Transverse colon (tissue), 4 donors: ENCODE results near the gene HSD17B8. TPM values are rescaled to one million over a fixed set of nuclear protein-coding genes. Genes with fewer than 3 reads are reported as not detected.

Experiments
- DNase-seq: peaks from one replicate; pipeline ENCODE4 v3.0.0-alpha.2; 2019
- H3K27ac ChIP-seq, 4 donors: fragments of 200-600 bp; sonication (generic); 2 replicates each; pipeline ENCODE4 v1.5.1; 2016 to 2018; ENCODE audit warnings: inconsistent platforms in 4 of 4
- H3K27me3 ChIP-seq: fragments of 200-600 bp; sonication (generic); 2 replicates; pipeline ENCODE4 v1.5.1; 2017; ENCODE audit warnings: inconsistent platforms
- H3K36me3 ChIP-seq, 4 donors: fragments of 200-600 bp; sonication (generic); 2 replicates each; pipeline ENCODE4 v1.5.1; 2017 to 2019; ENCODE audit warnings: inconsistent platforms in 4 of 4
- H3K4me1 ChIP-seq, 4 donors: fragments of 200-600 bp; sonication (generic); 2 replicates each; pipeline ENCODE4 v1.5.1; 2017 to 2020; ENCODE audit warnings: inconsistent platforms in 4 of 4
- H3K4me3 ChIP-seq, 4 donors: fragments of 200-600 bp; sonication (generic); 1 replicate in 1 of 4; 2 replicates in 3 of 4; pipeline versions ENCODE4 v1.5.1 to v1.6.1; 2017 to 2019; ENCODE audit warnings: inconsistent platforms in 4 of 4
- H3K9me3 ChIP-seq, 2 donors: fragments of 200-600 bp; sonication (generic); 2 replicates each; pipeline ENCODE4 v1.5.1; 2017 to 2019; ENCODE audit warnings: inconsistent platforms in 2 of 2
- EP300 ChIP-seq: sonication (generic); formaldehyde crosslinking; IDR thresholded peaks from one replicate; pipeline ENCODE4 v1.6.1; 2017; ENCODE audit warnings: antibody characterized with exemption, low read depth
- POLR2A ChIP-seq: fragments of 450-650 bp; IDR thresholded peaks from one replicate; pipeline ENCODE4 v1.6.1; 2016; ENCODE audit warnings: antibody characterized with exemption, mild to moderate bottlenecking, moderate library complexity
- POLR2AphosphoS5 ChIP-seq, 3 donors: sonication (generic); formaldehyde crosslinking; IDR thresholded peaks; one replicate each; pipeline ENCODE4 v1.6.1; 2016; ENCODE audit warnings: antibody characterized with exemption in 3 of 3
- WGBS, 2 donors: methylation state at CpG; one replicate each; pipeline ENCODE4 v1.1.5; 2018; ENCODE audit warnings: low coverage in 1 of 2; 5-methylcytosine and 5-hydroxymethylcytosine counted together
- in situ Hi-C, 4 donors: fragments of 200-750 bp; cut with MboI; loops; one replicate each; pipeline versions ENCODE4 v1.15.0 to v1.15.1; 2017; ENCODE audit warnings: low sequenced_read_pairs in 3 of 4, low pct_ligation_motif_present in 1 of 4, low pct_unique_long_range_greater_than_20kb in 1 of 4
- intact Hi-C: fragments of 100-400 bp; cut with DNase I; formaldehyde crosslinking; loops from one replicate; pipeline ENCODE4 v1.15.1; 2023; ENCODE audit warnings: low total_unique reads
- total RNA-seq, 4 donors: library from RNA; depleted of rRNA; stranded (reverse); fragments of >200 nt; gene quantifications; one replicate each; pipeline ENCODE4 v1.1.0, GENCODE V29; 2016
- TF ChIP-seq, protein P1 (sequence below), 5 experiments: fragments of 200-600 bp in 3 of 5; fragments of 450-650 bp in 2 of 5; sonication (generic) in 3 of 5; IDR thresholded peaks; 1 replicate in 2 of 5; 2 replicates in 3 of 5; pipeline ENCODE4 v1.5.1; 2016 to 2017; ENCODE audit warnings: antibody characterized with exemption in 5 of 5, inconsistent platforms in 3 of 5, mild to moderate bottlenecking in 2 of 5, moderate library complexity in 1 of 5

HSD17B8 gene
- total RNA-seq, 4 donors from 2014 or later = 34.3 to 65.7 (median 43.1) TPM

DNA sequence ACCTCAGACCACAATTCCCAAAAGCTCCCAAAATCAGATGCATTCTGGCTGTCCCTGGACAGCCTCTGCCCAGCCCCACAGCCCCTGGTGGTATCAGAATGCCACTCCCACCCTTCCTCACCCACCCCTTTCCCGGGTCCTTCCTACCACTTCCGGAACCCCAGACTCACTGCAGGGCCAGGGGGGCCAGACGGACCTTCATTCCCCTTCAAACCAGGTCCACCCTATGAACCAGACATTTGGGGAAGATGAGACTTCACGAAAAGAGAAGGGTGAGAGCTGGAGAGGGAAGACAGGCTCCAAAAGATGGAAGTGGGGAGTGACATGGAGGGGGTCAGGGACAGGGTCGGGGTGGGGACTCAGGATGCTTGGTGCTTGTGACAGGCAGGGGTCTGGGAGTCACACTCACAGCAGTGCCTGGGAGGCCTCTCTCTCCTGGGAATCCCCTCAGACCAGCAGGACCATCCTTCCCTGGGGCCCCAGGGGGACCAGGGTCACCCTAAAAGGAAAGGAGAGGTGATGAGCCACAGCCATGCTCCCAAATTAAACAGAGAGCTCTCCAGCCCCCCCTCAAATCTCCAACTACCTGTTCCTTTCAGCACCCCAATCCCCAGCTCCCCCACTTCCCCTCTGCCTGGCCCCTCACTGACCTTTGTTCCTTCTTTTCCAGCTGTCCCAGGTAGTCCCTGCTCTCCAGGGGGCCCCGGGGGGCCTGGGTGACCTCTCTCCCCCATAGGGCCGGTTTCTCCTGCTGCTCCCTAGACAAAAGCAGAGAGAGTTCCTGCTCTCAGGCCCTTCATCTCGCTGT is 32.4 kb upstream of the HSD17B8 start:
- Histone ChIP-seq H3K27me3 (peaks cover 4% of the 10 kb centered on the region), H3K27ac (no peak overlapping the region), H3K4me3 (no peak overlapping the region), H3K36me3 (no peaks in the 10 kb centered on the region), H3K4me1 (no peaks in the 10 kb centered on the region), H3K9me3 (no peaks in the 10 kb centered on the region)
- TF ChIP-seq EP300 (no peak), POLR2AphosphoS5 (IDR thresholded peaks at IDR 0.05) (no peak), POLR2A (no peak)
- TF ChIP-seq, protein P1, sequence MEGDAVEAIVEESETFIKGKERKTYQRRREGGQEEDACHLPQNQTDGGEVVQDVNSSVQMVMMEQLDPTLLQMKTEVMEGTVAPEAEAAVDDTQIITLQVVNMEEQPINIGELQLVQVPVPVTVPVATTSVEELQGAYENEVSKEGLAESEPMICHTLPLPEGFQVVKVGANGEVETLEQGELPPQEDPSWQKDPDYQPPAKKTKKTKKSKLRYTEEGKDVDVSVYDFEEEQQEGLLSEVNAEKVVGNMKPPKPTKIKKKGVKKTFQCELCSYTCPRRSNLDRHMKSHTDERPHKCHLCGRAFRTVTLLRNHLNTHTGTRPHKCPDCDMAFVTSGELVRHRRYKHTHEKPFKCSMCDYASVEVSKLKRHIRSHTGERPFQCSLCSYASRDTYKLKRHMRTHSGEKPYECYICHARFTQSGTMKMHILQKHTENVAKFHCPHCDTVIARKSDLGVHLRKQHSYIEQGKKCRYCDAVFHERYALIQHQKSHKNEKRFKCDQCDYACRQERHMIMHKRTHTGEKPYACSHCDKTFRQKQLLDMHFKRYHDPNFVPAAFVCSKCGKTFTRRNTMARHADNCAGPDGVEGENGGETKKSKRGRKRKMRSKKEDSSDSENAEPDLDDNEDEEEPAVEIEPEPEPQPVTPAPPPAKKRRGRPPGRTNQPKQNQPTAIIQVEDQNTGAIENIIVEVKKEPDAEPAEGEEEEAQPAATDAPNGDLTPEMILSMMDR (IDR thresholded peaks at IDR 0.05) = no peak
- intact Hi-C loops (no loop called here), in situ Hi-C loops (no loop called here)
- DNase-seq = no peak
- 51 to 55% methylated on average over 2 to 8 of the region's 8 CpGs for WGBS, 2 donors

DNA sequence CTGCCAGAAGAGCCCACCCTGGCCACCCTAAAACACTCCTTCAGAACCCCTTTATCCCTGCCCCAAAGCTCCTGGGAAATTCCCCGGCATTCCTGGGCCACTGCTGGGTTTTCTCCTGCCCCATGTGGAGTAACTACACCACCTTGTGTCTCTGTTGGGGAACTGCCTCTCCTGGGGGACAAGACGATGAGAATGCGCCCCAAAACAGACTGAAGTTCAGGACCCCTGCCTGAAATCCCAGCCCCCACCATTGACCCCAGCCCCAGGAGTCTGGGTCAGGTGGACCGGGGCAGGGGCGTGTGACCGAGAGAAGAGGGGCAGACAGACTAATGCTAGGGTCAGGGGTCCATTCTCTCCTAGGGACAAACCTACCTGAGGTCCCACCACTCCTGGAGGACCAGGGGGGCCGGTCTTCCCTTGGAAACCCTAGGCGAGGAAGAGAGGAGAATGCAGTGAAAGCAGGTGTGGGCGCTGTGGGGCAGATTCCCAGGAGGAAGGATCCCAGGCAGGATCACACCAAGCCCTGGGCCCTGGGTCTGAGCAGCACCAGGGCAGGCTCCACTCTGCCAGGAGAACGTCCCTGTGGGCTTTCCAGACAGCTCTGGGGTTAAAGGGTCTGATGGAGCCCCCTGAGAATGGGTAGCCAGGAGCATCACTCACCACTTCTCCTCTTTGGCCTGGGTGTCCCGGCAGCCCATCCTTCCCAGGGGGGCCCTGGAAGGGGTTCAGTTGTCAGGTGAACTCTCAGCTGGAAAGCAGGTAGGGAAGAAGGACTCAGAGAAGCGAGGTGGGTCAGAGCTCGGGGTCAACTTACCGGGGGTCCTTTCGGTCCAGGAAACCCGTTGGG is 31.5 kb upstream of the HSD17B8 start:
- Histone ChIP-seq H3K4me3 (no peak overlapping the region), H3K27me3 (peaks cover 4% of the 10 kb centered on the region), H3K36me3 (no peaks in the 10 kb centered on the region), H3K9me3 (no peaks in the 10 kb centered on the region), H3K4me1 (no peaks in the 10 kb centered on the region), H3K27ac (no peak overlapping the region)
- TF ChIP-seq, protein P1 (IDR thresholded peaks at IDR 0.05) = peak; percentile 43 to 69 (median 62)
- TF ChIP-seq POLR2AphosphoS5 (IDR thresholded peaks at IDR 0.05) (no peak), POLR2A (no peak), EP300 (no peak)
- WGBS, 2 donors = 50 to 51% methylated on average over 1 to 15 of the region's 16 CpGs
- intact Hi-C loops (no loop called here), in situ Hi-C loops (no loop called here)
- no peak for DNase-seq

DNA sequence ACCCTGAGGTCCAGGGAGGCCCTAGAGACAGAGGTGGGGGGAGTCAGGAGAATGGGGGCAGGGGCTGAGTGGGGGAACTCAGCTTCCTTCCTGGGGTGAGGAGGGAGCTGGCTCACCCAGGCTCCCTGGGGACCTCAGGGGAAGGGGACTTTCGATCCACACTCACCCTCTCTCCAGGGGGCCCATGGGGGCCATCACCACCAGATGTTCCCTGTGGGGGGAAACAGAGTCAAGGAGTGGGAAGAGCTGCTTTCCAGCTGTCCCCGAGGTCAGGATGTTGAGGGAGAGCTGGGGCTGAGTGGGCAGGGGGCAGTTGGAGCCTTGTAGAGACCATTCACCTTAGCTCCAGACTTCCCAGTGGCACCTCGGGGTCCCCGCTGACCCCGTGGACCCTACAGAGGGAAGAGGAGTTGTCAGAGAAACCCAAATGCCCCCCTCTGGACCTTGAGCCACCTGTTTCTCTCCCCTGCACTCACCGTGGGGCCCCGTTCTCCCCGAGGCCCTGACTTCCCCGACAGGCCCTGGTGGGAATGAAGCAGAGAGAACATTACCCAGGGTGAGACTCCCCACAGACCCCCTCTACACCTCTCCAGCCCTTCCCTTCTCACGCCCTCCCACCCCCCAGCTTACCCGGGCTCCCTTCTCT is 30.8 kb upstream of the HSD17B8 start:
- intact Hi-C loops (no loop called here), in situ Hi-C loops (no loop called here)
- Histone ChIP-seq H3K4me3 (no peak overlapping the region), H3K27me3 (peaks cover 4% of the 10 kb centered on the region), H3K36me3 (no peaks in the 10 kb centered on the region), H3K27ac (no peak overlapping the region), H3K9me3 (no peaks in the 10 kb centered on the region), H3K4me1 (no peaks in the 10 kb centered on the region)
- TF ChIP-seq EP300 = no peak
- TF ChIP-seq POLR2AphosphoS5 (IDR thresholded peaks at IDR 0.05) = no peak
- no peak for TF ChIP-seq POLR2A
- TF ChIP-seq, protein P1 (IDR thresholded peaks at IDR 0.05) = no peak
- DNase-seq = no peak
- 42 to 75% methylated on average over 4 to 11 of the region's 11 CpGs for WGBS, 2 donors

DNA sequence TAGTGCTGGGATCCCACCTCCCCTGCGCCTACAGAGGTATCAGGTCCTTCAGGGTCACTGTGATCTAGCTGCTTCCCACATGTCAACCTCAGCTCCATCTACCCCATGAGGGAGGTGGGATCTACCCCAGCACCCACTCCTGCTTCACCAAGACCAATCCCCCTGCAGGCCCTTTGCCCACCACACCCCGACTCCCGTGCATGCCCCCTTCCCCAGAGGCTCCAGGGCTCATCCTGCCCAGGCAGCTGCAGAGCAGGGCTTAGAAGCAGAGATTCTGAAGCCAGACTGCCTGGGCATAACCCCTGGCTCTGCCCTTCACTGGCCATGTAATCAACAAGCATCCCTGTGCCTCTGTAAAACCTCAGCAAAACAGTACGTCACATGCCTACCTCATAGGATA is 29.7 kb upstream of the HSD17B8 start:
- no peaks in the 10 kb centered on the region for H3K4me1 ChIP-seq
- WGBS, 2 donors = 83 to 90% methylated on average over 2 to 4 of the region's 4 CpGs
- H3K9me3 ChIP-seq = no peaks in the 10 kb centered on the region
- H3K4me3 ChIP-seq = no peak overlapping the region
- peaks cover 4% of the 10 kb centered on the region for H3K27me3 ChIP-seq
- in situ Hi-C loops (no loop called here), intact Hi-C loops (no loop called here)
- H3K27ac ChIP-seq = no peak overlapping the region
- TF ChIP-seq POLR2A (no peak), POLR2AphosphoS5 (IDR thresholded peaks at IDR 0.05) (no peak), EP300 (no peak)
- TF ChIP-seq, protein P1 (IDR thresholded peaks at IDR 0.05) = no peak
- no peak for DNase-seq
- no peaks in the 10 kb centered on the region for H3K36me3 ChIP-seq
